PC-3 (cell line): Measurements from ENCODE around the gene MIF4GD. TPM values are rescaled to one million over a fixed set of nuclear protein-coding genes. Genes with fewer than 3 reads are reported as not detected.

Experiments used
- ATAC-seq: fragments of 200-7000 bp; cut with Tn5 transposase; 2 replicates; pipeline ENCODE4 v1.9.1; 2020; ENCODE audit warnings: mild to moderate bottlenecking, moderate library complexity
- BruUV-seq: library from RNA; stranded (reverse); fragments of 400-500 nt; replicated peaks from 2 replicates; lab custom pipeline; 2021; lab: Mats Ljungman, UMichigan
- CTCF ChIA-PET: fragments of 300-600 bp; sonication (Branson Sonifier 250); formaldehyde crosslinking; loops from one replicate; lab custom pipeline; 2022; ENCODE audit warnings: antibody characterized with exemption; lab: Charles Lee
- POLR2A ChIA-PET: fragments of 300-600 bp; sonication (Branson Sonifier 250); formaldehyde crosslinking; loops from one replicate; lab custom pipeline; 2022; ENCODE audit warnings: antibody characterized with exemption; ENCODE audit not compliant: unreplicated experiment; lab: Charles Lee
- DNase-seq: peaks from one replicate; pipeline ENCODE4 v3.0.0-alpha.2; 2015
- H2AFZ ChIP-seq: fragments of 300-600 bp; sonication (generic); 2 replicates; pipeline ENCODE4 v1.6.0; 2016; ENCODE audit warnings: antibody characterized with exemption, low read length
- H3F3A ChIP-seq: fragments of 300-600 bp; sonication (generic); one replicate; pipeline ENCODE4 v1.6.0; 2017; ENCODE audit warnings: antibody characterized with exemption, low read length, control low read depth, mild to moderate bottlenecking; ENCODE audit not compliant: unreplicated experiment
- H3K27ac ChIP-seq: fragments of 300-600 bp; sonication (generic); 2 replicates; pipeline ENCODE4 v1.5.1; 2016; ENCODE audit warnings: mild to moderate bottlenecking, low read length
- H3K27me3 ChIP-seq: fragments of 300-600 bp; sonication (generic); 2 replicates; pipeline ENCODE4 v1.6.1; 2016; ENCODE audit warnings: low read length, mixed read lengths
- H3K36me3 ChIP-seq: fragments of 300-600 bp; sonication (generic); 2 replicates; pipeline ENCODE4 v1.6.1; 2016; ENCODE audit warnings: low read depth, mixed run types, low read length, mixed read lengths
- H3K4me1 ChIP-seq: fragments of 300-600 bp; sonication (generic); 2 replicates; pipeline ENCODE4 v1.5.1; 2016; ENCODE audit warnings: low read length; ENCODE audit not compliant: insufficient read depth
- H3K4me2 ChIP-seq: fragments of 300-600 bp; sonication (generic); 2 replicates; pipeline ENCODE4 v1.6.0; 2016; ENCODE audit warnings: low read length
- H3K4me3 ChIP-seq: fragments of 300-600 bp; sonication (generic); 2 replicates; pipeline ENCODE4 v1.5.1; 2016; ENCODE audit warnings: mild to moderate bottlenecking, low read length, mixed read lengths
- H3K79me2 ChIP-seq: fragments of 300-600 bp; sonication (generic); 2 replicates; pipeline ENCODE4 v1.6.1; 2017; ENCODE audit warnings: low read length, mixed read lengths
- H3K9ac ChIP-seq: fragments of 300-600 bp; sonication (generic); 2 replicates; pipeline ENCODE4 v1.6.0; 2016; ENCODE audit warnings: mild to moderate bottlenecking, low read length
- H3K9me2 ChIP-seq: fragments of 300-600 bp; sonication (generic); replicated peaks from 2 replicates; pipeline ENCODE4 v1.6.1; 2016; ENCODE audit warnings: mixed run types, low read length, mixed read lengths
- H3K9me3 ChIP-seq: fragments of 300-600 bp; sonication (generic); 2 replicates; pipeline ENCODE4 v1.6.1; 2016; ENCODE audit warnings: low read length, mixed read lengths
- H4K20me1 ChIP-seq: fragments of 300-600 bp; sonication (generic); 2 replicates; pipeline ENCODE4 v1.6.1; 2016; ENCODE audit warnings: low read length, mixed read lengths
- CTCF ChIP-seq: fragments of 300-600 bp; sonication (generic); conservative IDR thresholded peaks from 2 replicates; pipeline ENCODE4 v1.5.1; 2017; ENCODE audit warnings: antibody characterized with exemption, low read depth, mild to moderate bottlenecking, low read length
- EZH2 ChIP-seq: fragments of 300-600 bp; sonication (generic); IDR thresholded peaks from one replicate; pipeline ENCODE4 v1.6.1; 2017; ENCODE audit warnings: antibody characterized with exemption, mild to moderate bottlenecking, low read length; ENCODE audit not compliant: unreplicated experiment
- EZH2phosphoT487 ChIP-seq: fragments of 300-600 bp; sonication (generic); IDR thresholded peaks from 2 replicates; pipeline ENCODE4 v1.6.1; 2018; ENCODE audit warnings: mild to moderate bottlenecking, antibody characterized with exemption, low read length, borderline replicate concordance
- intact Hi-C: fragments of 100-400 bp; cut with micrococcal nuclease; formaldehyde crosslinking; loops from 2 replicates; pipeline ENCODE4 v1.9.0; 2023
- total RNA-seq: library from RNA; depleted of rRNA; stranded (reverse); fragments of >200 nt; gene quantifications from 2 replicates; pipeline ENCODE4 v1.2.3, GENCODE V29; 2014

Gene MIF4GD
- total RNA-seq, 1 experiment from 2014 or later = 42.3 TPM

- Histone ChIP-seq H3K9me3 (no peaks in the 10 kb centered on the region), H3K79me2 (no peaks in the 10 kb centered on the region), H3K9ac (no peak overlapping the region), H2AFZ (no peak overlapping the region), H3K36me3 (peaks cover 70% of the 10 kb centered on the region), H3F3A (peaks cover 4% of the 10 kb centered on the region), H3K9me2 (no peaks in the 10 kb centered on the region), H3K27me3 (no peaks in the 10 kb centered on the region), H3K4me2 (no peak overlapping the region), H3K4me1 (no peaks in the 10 kb centered on the region), H3K4me3 (no peak overlapping the region), H3K27ac (no peak overlapping the region), H4K20me1 (no peaks in the 10 kb centered on the region)
- DNase-seq = no peak
- ATAC-seq = no peak
- CTCF ChIA-PET = interaction anchor here (1.4 kb wide), 1 partner anchor 8 kb away, joined by 3 read pairs; no protein-coding TSS in a partner anchor
- BruUV-seq = no TSS peak
- intact Hi-C loops = no loop called here
- no peak for TF ChIP-seq CTCF
- no peak for TF ChIP-seq EZH2
- TF ChIP-seq EZH2phosphoT487 = no peak
- POLR2A ChIA-PET = no interaction called here
These were observed 38.2 kb downstream of the MIF4GD start for GRCh38 chr17:75232786-75233185.

- POLR2A ChIA-PET = no interaction called here
- no TSS peak for BruUV-seq
- no peak for ATAC-seq
These were observed 39.1 kb downstream of the MIF4GD start for GRCh38 chr17:75231741-75232464.

More at GRCh38 chr17:75231741-75232464, 39.1 kb downstream of the MIF4GD start:
- H3K4me3 ChIP-seq = no peak overlapping the region
- no peak overlapping the region for H3K27ac ChIP-seq
- no peak overlapping the region for H3K9ac ChIP-seq
- intact Hi-C loops = no loop called here
- no peak for DNase-seq
- peaks cover 4% of the 10 kb centered on the region for H3F3A ChIP-seq
- no peaks in the 10 kb centered on the region for H3K79me2 ChIP-seq
- peaks cover 66% of the 10 kb centered on the region for H3K36me3 ChIP-seq
- no peaks in the 10 kb centered on the region for H4K20me1 ChIP-seq
- no peaks in the 10 kb centered on the region for H3K9me3 ChIP-seq
- CTCF ChIA-PET = interaction anchor here (1.4 kb wide), 1 partner anchor 9 kb away, joined by 3 read pairs; no protein-coding TSS in a partner anchor
- no peaks in the 10 kb centered on the region for H3K27me3 ChIP-seq
- no peaks in the 10 kb centered on the region for H3K9me2 ChIP-seq
- no peak overlapping the region for H3K4me2 ChIP-seq
- H3K4me1 ChIP-seq = no peaks in the 10 kb centered on the region
- H2AFZ ChIP-seq = no peak overlapping the region
- TF ChIP-seq EZH2 = no peak
- no peak for TF ChIP-seq EZH2phosphoT487
- no peak for TF ChIP-seq CTCF
